HepG2 (cell line): Measurements from ENCODE around the gene CRAT. TPM values are rescaled to one million over a fixed set of nuclear protein-coding genes. Genes with fewer than 3 reads are reported as not detected.

Experiments used
- ARID4A ChIP-seq: sonication (generic); formaldehyde crosslinking; IDR thresholded peaks from 2 replicates; pipeline ENCODE4 v1.5.0; 2020; ENCODE audit warnings: mild to moderate bottlenecking, missing genetic modification reagents, borderline replicate concordance
- CREB1 ChIP-seq, 2 experiments: fragments of 450-650 bp in 1 of 2; IDR thresholded peaks; 2 replicates each; pipeline ENCODE4 v1.6.1; 2016 to 2017; ENCODE audit warnings: control low read depth in 1 of 2, mild to moderate bottlenecking in 1 of 2, missing compliant biosample characterization in 1 of 2, missing genetic modification characterization in 1 of 2
- ERF ChIP-seq: IDR thresholded peaks from 2 replicates; pipeline ENCODE4 v1.6.1; 2018; ENCODE audit warnings: missing biosample characterization, missing genetic modification reagents
- HNF4A ChIP-seq: sonication (generic); formaldehyde crosslinking; IDR thresholded peaks from 2 replicates; pipeline ENCODE4 v1.4.0; 2020; ENCODE audit warnings: missing genetic modification reagents
- HNF4G ChIP-seq, 2 experiments: sonication (generic) in 1 of 2; formaldehyde crosslinking in 1 of 2; IDR thresholded peaks; 2 replicates each; pipeline versions ENCODE4 v1.4.0 to v1.6.1; 2011 to 2020; ENCODE audit warnings: borderline replicate concordance in 2 of 2, low read depth in 2 of 2, mild to moderate bottlenecking in 2 of 2, low read length in 1 of 2, missing genetic modification reagents in 1 of 2, moderate library complexity in 1 of 2
- JUN ChIP-seq: sonication (generic); formaldehyde crosslinking; IDR thresholded peaks from 2 replicates; pipeline ENCODE4 v1.4.0; 2020; ENCODE audit warnings: mild to moderate bottlenecking, missing genetic modification reagents
- MXI1 ChIP-seq: IDR thresholded peaks from 3 replicates; pipeline ENCODE4 v1.6.1; 2012; ENCODE audit warnings: low read depth, low read length, inconsistent platforms, borderline replicate concordance
- PTBP1 ChIP-seq: fragments of 200-400 bp; formaldehyde crosslinking; IDR thresholded peaks from 2 replicates; pipeline ENCODE4 v1.6.1; 2018; ENCODE audit warnings: low read length, low read depth; ENCODE audit not compliant: poor library complexity, severe bottlenecking
- SRSF9 ChIP-seq: fragments of 200-400 bp; formaldehyde crosslinking; IDR thresholded peaks from 2 replicates; pipeline ENCODE4 v1.6.1; 2018; ENCODE audit warnings: borderline replicate concordance, mild to moderate bottlenecking, low read depth, low read length; ENCODE audit not compliant: insufficient read depth, poor library complexity, severe bottlenecking
- ZNF234 ChIP-seq: sonication (generic); formaldehyde crosslinking; conservative IDR thresholded peaks from 2 replicates; pipeline ENCODE4 v1.5.1; 2020; ENCODE audit warnings: mild to moderate bottlenecking, missing genetic modification reagents
- ZNF333 ChIP-seq: sonication (generic); formaldehyde crosslinking; IDR thresholded peaks from 2 replicates; pipeline ENCODE4 v1.4.0; 2020; ENCODE audit warnings: mild to moderate bottlenecking, missing genetic modification reagents, borderline replicate concordance
- ZNF34 ChIP-seq: sonication (generic); formaldehyde crosslinking; IDR thresholded peaks from 2 replicates; pipeline ENCODE4 v1.4.0; 2020; ENCODE audit warnings: mild to moderate bottlenecking, missing genetic modification reagents, borderline replicate concordance
- ZNF350 ChIP-seq: sonication (generic); formaldehyde crosslinking; IDR thresholded peaks from 2 replicates; pipeline ENCODE4 v1.4.0; 2020; ENCODE audit warnings: mild to moderate bottlenecking, low read depth, missing genetic modification reagents, borderline replicate concordance
- ZNF512 ChIP-seq: sonication (generic); formaldehyde crosslinking; IDR thresholded peaks from 2 replicates; pipeline ENCODE4 v1.4.0; 2020; ENCODE audit warnings: mild to moderate bottlenecking, missing genetic modification reagents
- ZNF570 ChIP-seq: sonication (generic); formaldehyde crosslinking; IDR thresholded peaks from 2 replicates; pipeline ENCODE4 v1.4.0; 2020; ENCODE audit warnings: mild to moderate bottlenecking, missing genetic modification reagents, borderline replicate concordance
- ZNF598 ChIP-seq: sonication (generic); formaldehyde crosslinking; IDR thresholded peaks from 2 replicates; pipeline ENCODE4 v1.5.1; 2020; ENCODE audit warnings: mild to moderate bottlenecking, missing genetic modification reagents, borderline replicate concordance
- ZNF619 ChIP-seq: sonication (generic); formaldehyde crosslinking; IDR thresholded peaks from 2 replicates; pipeline ENCODE4 v1.4.0; 2020; ENCODE audit warnings: mild to moderate bottlenecking, missing genetic modification reagents
- ZNF670 ChIP-seq: sonication (generic); formaldehyde crosslinking; IDR thresholded peaks from 2 replicates; pipeline ENCODE4 v1.8.0; 2022; ENCODE audit warnings: mild to moderate bottlenecking, missing genetic modification reagents, borderline replicate concordance
- polyA plus RNA-seq, 8 experiments: library from polyadenylated mRNA; depleted of rRNA in 3 of 8; stranded (reverse) in 7 of 8; unstranded in 1 of 8; fragments of >200 nt; fragmentation: Illumina TruSeq in 4 of 8; extraction: Trizol in 4 of 8; gene quantifications; 2 replicates each; pipeline versions ENCODE4 v1.2.1 to v1.2.3, GENCODE V29; 2011 to 2016; ENCODE audit warnings: low read depth in 4 of 8, missing spikeins in 1 of 8, mixed read lengths in 1 of 8; ENCODE audit not compliant: insufficient read depth in 1 of 8
- total RNA-seq, 5 experiments: library from RNA; depleted of rRNA; stranded (reverse); fragments of >200 nt; fragmentation: Illumina TruSeq; extraction: Trizol; gene quantifications; 2 replicates each; pipeline ENCODE4 v1.2.3, GENCODE V29; 2016; ENCODE audit warnings: low read depth in 1 of 5
- TF ChIP-seq, protein P1 (sequence below): sonication (generic); formaldehyde crosslinking; IDR thresholded peaks from 2 replicates; pipeline ENCODE4 v1.8.1; 2023; ENCODE audit warnings: mild to moderate bottlenecking, missing genetic modification reagents

The CRAT gene
- total and polyA plus RNA-seq, 2 of the 13 experiments (the other 11 are each of a cell fraction or from before 2014, with no cell fraction given): 26.1 to 26.6 TPM

DNA sequence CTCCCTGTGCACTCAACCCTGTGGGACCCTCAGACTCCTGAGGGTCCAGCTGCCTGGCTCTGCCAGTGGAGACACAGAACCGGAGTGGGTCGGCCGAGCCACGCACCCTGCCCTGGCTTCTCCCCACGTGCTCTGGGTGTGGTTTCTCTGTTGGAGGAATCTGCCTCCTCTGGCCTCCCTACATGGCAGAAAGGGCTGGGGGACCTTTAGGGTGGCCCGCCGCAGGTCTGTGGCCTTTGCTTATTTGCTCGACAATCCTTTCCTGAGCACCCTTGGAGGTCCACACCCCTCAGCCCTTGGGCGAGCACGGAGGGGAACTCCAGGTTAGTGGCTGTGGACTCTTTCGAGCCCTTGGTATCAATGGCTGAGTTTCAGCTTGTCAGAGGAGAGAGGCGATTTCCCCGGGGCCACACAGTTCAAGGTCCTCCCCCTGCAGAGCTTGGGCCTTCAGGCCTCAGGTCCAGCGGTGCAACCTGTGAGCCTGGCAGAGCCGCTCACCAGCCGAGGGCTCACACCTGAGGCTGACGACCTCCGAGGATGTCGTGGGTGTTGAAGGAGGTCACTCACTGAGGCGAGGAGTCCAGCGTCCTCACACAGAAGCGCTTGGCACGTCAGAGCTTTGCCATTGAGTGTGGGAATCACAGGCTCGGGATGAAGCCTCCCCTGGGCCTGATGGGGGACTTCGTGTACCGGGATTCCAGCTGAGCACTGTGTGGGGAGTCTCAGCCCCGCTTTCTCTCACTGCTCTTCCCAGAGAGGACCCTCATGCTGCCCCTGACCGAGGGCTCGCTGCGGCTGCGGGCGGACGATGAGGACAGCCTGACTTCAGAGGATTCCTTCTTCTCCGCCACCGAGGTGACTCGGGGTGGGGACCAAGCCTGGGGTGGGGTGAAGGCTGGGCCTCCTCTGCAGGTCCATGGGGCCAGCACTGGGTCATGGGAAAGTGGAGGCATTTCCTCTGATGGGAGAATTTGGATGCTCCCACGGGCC lies 50.5 kb downstream of the CRAT start (continued):
- TF ChIP-seq HNF4A (CRISPR knock-in tag) (peak; percentile 77), ZNF598 (no peak), SRSF9 (no peak), ZNF619 (CRISPR knock-in tag) (no peak), ZNF570 (no peak), JUN (peak; percentile 8; the same call in 1 of the 2 replicates), ZNF234 (CRISPR knock-in tag) (no peak), PTBP1 (no peak), CREB1 (IDR thresholded peaks at IDR 0.05) (no peak), CREB1 (CRISPR knock-in tag; IDR thresholded peaks at IDR 0.05) (no peak), ZNF34 (CRISPR knock-in tag) (no peak), ARID4A (peak; percentile 20; the same call in 1 of the 2 replicates), ERF (CRISPR knock-in tag) (no peak), HNF4G (IDR thresholded peaks at IDR 0.05; ENCODE audit: borderline replicate concordance, low read depth, low read length) (peak; percentile 30; the same call in 1 of the 2 replicates), HNF4G (CRISPR knock-in tag; IDR thresholded peaks at IDR 0.05; ENCODE audit: borderline replicate concordance, low read depth) (no peak), MXI1 (0 out of 3 replicates have a peak, but pooled peaks have one; percentile 37), ZNF350 (no peak), ZNF512 (CRISPR knock-in tag) (no peak), ZNF333 (CRISPR knock-in tag) (no peak), ZNF670 (no peak)
- TF ChIP-seq, protein P1, sequence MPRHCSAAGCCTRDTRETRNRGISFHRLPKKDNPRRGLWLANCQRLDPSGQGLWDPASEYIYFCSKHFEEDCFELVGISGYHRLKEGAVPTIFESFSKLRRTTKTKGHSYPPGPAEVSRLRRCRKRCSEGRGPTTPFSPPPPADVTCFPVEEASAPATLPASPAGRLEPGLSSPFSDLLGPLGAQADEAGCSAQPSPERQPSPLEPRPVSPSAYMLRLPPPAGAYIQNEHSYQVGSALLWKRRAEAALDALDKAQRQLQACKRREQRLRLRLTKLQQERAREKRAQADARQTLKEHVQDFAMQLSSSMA (CRISPR knock-in tag): no peak
